Measurements from ENCODE around the gene CTNNBL1. TPM values are rescaled to one million over a fixed set of nuclear protein-coding genes. Genes with fewer than 3 reads are reported as not detected.

Gene CTNNBL1
- total RNA-seq, 2 donors from 2014 or later: 68.6 to 68.7 TPM

- no peak overlapping the region for H3K27ac ChIP-seq (ENCODE audit: low read depth, low read length)
- DNase-seq: no peak
- no peaks in the 10 kb centered on the region for H3K4me1 ChIP-seq (ENCODE audit: control insufficient read depth, insufficient read depth, low read length)
- no peaks in the 10 kb centered on the region for H3K36me3 ChIP-seq (ENCODE audit: control insufficient read depth, insufficient read depth, low read length)
- Mint-ChIP-seq H3K4me3 (no peak overlapping the region), H3K27ac (no peak overlapping the region), H3K27me3 (ENCODE audit: insufficient read depth) (no peaks in the 10 kb centered on the region), H3K36me3 (ENCODE audit: low read depth) (no peaks in the 10 kb centered on the region), H3K4me1 (peaks cover 4% of the 10 kb centered on the region), H3K9me3 (no peaks in the 10 kb centered on the region)
- H3K27me3 ChIP-seq (ENCODE audit: control insufficient read depth, insufficient read depth, low read length, poor library complexity, severe bottlenecking): no peaks in the 10 kb centered on the region
- 89 to 100% methylated on average over 1 to 3 of the region's 5 CpGs for WGBS, 2 experiments (ENCODE audit: insufficient coverage in 1 of 2, insufficient read length in 1 of 2)
- no peak for TF ChIP-seq CTCF (conservative IDR thresholded peaks at IDR 0.05)
- no peak overlapping the region for H3K4me3 ChIP-seq (ENCODE audit: low read length)
- no peaks in the 10 kb centered on the region for H3K9me3 ChIP-seq (ENCODE audit: control insufficient read depth, low read length)
- no peak overlapping the region for H3K9ac ChIP-seq (ENCODE audit: extremely low read depth, low read length, poor library complexity, severe bottlenecking)
Observed at GRCh38 chr20:37893566-37894241, 199.9 kb downstream of the CTNNBL1 start.

- no peak overlapping the region for H3K4me3 Mint-ChIP-seq
- Histone ChIP-seq H3K9ac (ENCODE audit: extremely low read depth, low read length, poor library complexity, severe bottlenecking) (no peak overlapping the region), H3K4me1 (ENCODE audit: control insufficient read depth, insufficient read depth, low read length) (no peaks in the 10 kb centered on the region), H3K36me3 (ENCODE audit: control insufficient read depth, insufficient read depth, low read length) (no peaks in the 10 kb centered on the region), H3K27ac (ENCODE audit: low read depth, low read length) (no peak overlapping the region), H3K27me3 (ENCODE audit: control insufficient read depth, insufficient read depth, low read length, poor library complexity, severe bottlenecking) (no peaks in the 10 kb centered on the region), H3K9me3 (ENCODE audit: control insufficient read depth, low read length) (no peaks in the 10 kb centered on the region), H3K4me3 (ENCODE audit: low read length) (no peak overlapping the region)
- no peak for DNase-seq
- no peak overlapping the region for H3K27ac Mint-ChIP-seq
- peaks cover 4% of the 10 kb centered on the region for H3K4me1 Mint-ChIP-seq
- H3K36me3 Mint-ChIP-seq (ENCODE audit: low read depth): no peaks in the 10 kb centered on the region
- TF ChIP-seq CTCF (conservative IDR thresholded peaks at IDR 0.05): no peak
- WGBS, 2 experiments (ENCODE audit: insufficient coverage in 1 of 2, insufficient read length in 1 of 2): 86 to 88% methylated on average over 3 to 4 of the region's 4 CpGs
- peaks cover 4% of the 10 kb centered on the region for H3K27me3 Mint-ChIP-seq (ENCODE audit: insufficient read depth)
- H3K9me3 Mint-ChIP-seq: no peaks in the 10 kb centered on the region
Observed at GRCh38 chr20:37894454-37894853, 200.6 kb downstream of the CTNNBL1 start.

- no peaks in the 10 kb centered on the region for H3K36me3 Mint-ChIP-seq (ENCODE audit: low read depth)
- no peaks in the 10 kb centered on the region for H3K9me3 ChIP-seq (ENCODE audit: control insufficient read depth, low read length)
- TF ChIP-seq CTCF (conservative IDR thresholded peaks at IDR 0.05): no peak
- no peak overlapping the region for H3K27ac ChIP-seq (ENCODE audit: low read depth, low read length)
- peaks cover 10% of the 10 kb centered on the region for H3K27me3 Mint-ChIP-seq (ENCODE audit: insufficient read depth)
- 91 to 99% methylated on average over 5 to 6 of the region's 6 CpGs for WGBS, 2 experiments (ENCODE audit: insufficient coverage in 1 of 2, insufficient read length in 1 of 2)
- no peak for DNase-seq
- no peak overlapping the region for H3K9ac ChIP-seq (ENCODE audit: extremely low read depth, low read length, poor library complexity, severe bottlenecking)
- H3K36me3 ChIP-seq (ENCODE audit: control insufficient read depth, insufficient read depth, low read length): no peaks in the 10 kb centered on the region
- H3K27me3 ChIP-seq (ENCODE audit: control insufficient read depth, insufficient read depth, low read length, poor library complexity, severe bottlenecking): no peaks in the 10 kb centered on the region
- no peaks in the 10 kb centered on the region for H3K9me3 Mint-ChIP-seq
- no peak overlapping the region for H3K4me3 Mint-ChIP-seq
- H3K4me3 ChIP-seq (ENCODE audit: low read length): no peak overlapping the region
- no peaks in the 10 kb centered on the region for H3K4me1 ChIP-seq (ENCODE audit: control insufficient read depth, insufficient read depth, low read length)
- H3K4me1 Mint-ChIP-seq: peaks cover 4% of the 10 kb centered on the region
- no peak overlapping the region for H3K27ac Mint-ChIP-seq
Observed at GRCh38 chr20:37895166-37895565, 201.3 kb downstream of the CTNNBL1 start.

Measured in endodermal cell (in vitro differentiated cells).